DOHH2 (cell line): Measurements from ENCODE around the gene ARL11.
"Not testable (repeated sequence)": the region's sequence is repeated elsewhere in the genome, so short reads cannot be mapped to it uniquely, and the experiment has no call there.

Source experiments
- H3F3A ChIP-seq: fragments of 200-600 bp; sonication (generic), shearing (Covaris generic); 2 replicates; pipeline ENCODE4 v1.6.0; 2016; ENCODE audit warnings: antibody characterized with exemption, mild to moderate bottlenecking; ENCODE audit not compliant: control insufficient read depth, insufficient read depth
- H3K27ac ChIP-seq: fragments of 200-600 bp; sonication (generic); 2 replicates; pipeline ENCODE4 v1.5.1; 2014; ENCODE audit warnings: low read depth, mild to moderate bottlenecking, low read length, moderate library complexity
- H3K27me3 ChIP-seq: fragments of 200-600 bp; sonication (generic); 2 replicates; pipeline ENCODE4 v1.6.1; 2014; ENCODE audit warnings: mild to moderate bottlenecking, low read length, mixed read lengths; ENCODE audit not compliant: control insufficient read depth
- H3K36me3 ChIP-seq: fragments of 200-600 bp; sonication (generic); 2 replicates; pipeline ENCODE4 v1.6.1; 2014; ENCODE audit warnings: mild to moderate bottlenecking, low read length, moderate library complexity, mixed read lengths; ENCODE audit not compliant: control insufficient read depth
- H3K4me1 ChIP-seq: fragments of 200-600 bp; sonication (generic); 2 replicates; pipeline ENCODE4 v1.6.1; 2014; ENCODE audit warnings: mild to moderate bottlenecking, low read length, mixed read lengths; ENCODE audit not compliant: control insufficient read depth
- H3K4me2 ChIP-seq: fragments of 200-600 bp; sonication (generic); 2 replicates; pipeline ENCODE4 v1.6.0; 2014; ENCODE audit warnings: mild to moderate bottlenecking, low read length, moderate library complexity
- H3K4me3 ChIP-seq: fragments of 200-600 bp; sonication (generic); 2 replicates; pipeline ENCODE4 v1.5.1; 2014; ENCODE audit warnings: mild to moderate bottlenecking, low read length, mixed read lengths
- H3K79me2 ChIP-seq: fragments of 200-600 bp; sonication (generic); 2 replicates; pipeline ENCODE4 v1.6.1; 2014; ENCODE audit warnings: mild to moderate bottlenecking, low read length, mixed read lengths; ENCODE audit not compliant: control insufficient read depth
- H3K9me2 ChIP-seq: fragments of 200-600 bp; sonication (generic); replicated peaks from 2 replicates; pipeline ENCODE4 v1.6.1; 2014; ENCODE audit warnings: mild to moderate bottlenecking, low read length, mixed read lengths; ENCODE audit not compliant: control insufficient read depth
- H3K9me3 ChIP-seq: fragments of 200-600 bp; sonication (generic); 2 replicates; pipeline ENCODE4 v1.6.1; 2014; ENCODE audit warnings: antibody characterized with exemption, low read length, mixed read lengths; ENCODE audit not compliant: control insufficient read depth, insufficient read depth
- H4K20me1 ChIP-seq: fragments of 200-600 bp; sonication (generic); 2 replicates; pipeline ENCODE4 v1.6.0; 2014; ENCODE audit warnings: low read depth, mild to moderate bottlenecking, antibody characterized with exemption, low read length, moderate library complexity; ENCODE audit not compliant: control insufficient read depth, insufficient read depth
- EZH2phosphoT487 ChIP-seq: fragments of 200-600 bp; sonication (generic); IDR thresholded peaks from 2 replicates; pipeline ENCODE4 v1.6.1; 2017; ENCODE audit warnings: borderline replicate concordance, mild to moderate bottlenecking, antibody characterized with exemption, low read length, moderate library complexity, mixed read lengths
- TF ChIP-seq, protein P1 (sequence below): fragments of 200-600 bp; sonication (generic); IDR thresholded peaks from one replicate; pipeline ENCODE4 v1.5.1; 2014; ENCODE audit warnings: antibody characterized with exemption, mild to moderate bottlenecking, low read depth, low read length; ENCODE audit not compliant: poor library complexity, severe bottlenecking

The ARL11 gene

DNA sequence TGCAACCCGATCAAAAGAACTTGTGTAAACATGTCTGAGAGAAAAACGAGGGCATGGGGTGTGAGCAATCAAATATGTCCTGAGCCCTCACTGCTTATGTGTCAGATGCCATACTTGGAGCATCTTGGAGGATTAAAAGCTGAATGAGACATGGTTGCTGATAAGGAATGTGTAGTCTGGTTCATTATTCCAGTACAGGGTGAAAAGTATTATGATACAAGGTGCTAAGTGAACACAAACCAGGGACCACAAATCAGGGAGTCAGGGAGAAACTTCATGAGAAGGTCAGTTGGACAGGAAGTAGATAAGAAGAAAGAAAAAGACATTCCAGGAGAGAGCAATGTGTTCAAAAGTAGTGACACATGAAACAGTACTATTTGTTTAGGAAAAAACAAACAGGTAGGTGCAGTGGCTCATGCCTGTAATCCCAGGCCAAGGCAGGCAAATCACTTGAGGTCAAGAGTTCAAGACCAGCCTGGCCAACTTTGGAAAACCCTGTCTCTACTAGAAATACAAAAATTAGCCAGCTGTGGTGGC is 40.9 kb upstream of the ARL11 start:
- Histone ChIP-seq H3K36me3 (peaks cover 7% of the 10 kb centered on the region), H3K27me3 (no peaks in the 10 kb centered on the region), H3K4me1 (peaks cover 24% of the 10 kb centered on the region), H4K20me1 (no peaks in the 10 kb centered on the region), H3K9me2 (no peaks in the 10 kb centered on the region), H3K27ac (no peak overlapping the region), H3K4me3 (no peak overlapping the region), H3K79me2 (peaks cover 29% of the 10 kb centered on the region), H3K9me3 (no peaks in the 10 kb centered on the region), H3F3A (peaks cover 8% of the 10 kb centered on the region), H3K4me2 (no peak overlapping the region)
- TF ChIP-seq, protein P1, sequence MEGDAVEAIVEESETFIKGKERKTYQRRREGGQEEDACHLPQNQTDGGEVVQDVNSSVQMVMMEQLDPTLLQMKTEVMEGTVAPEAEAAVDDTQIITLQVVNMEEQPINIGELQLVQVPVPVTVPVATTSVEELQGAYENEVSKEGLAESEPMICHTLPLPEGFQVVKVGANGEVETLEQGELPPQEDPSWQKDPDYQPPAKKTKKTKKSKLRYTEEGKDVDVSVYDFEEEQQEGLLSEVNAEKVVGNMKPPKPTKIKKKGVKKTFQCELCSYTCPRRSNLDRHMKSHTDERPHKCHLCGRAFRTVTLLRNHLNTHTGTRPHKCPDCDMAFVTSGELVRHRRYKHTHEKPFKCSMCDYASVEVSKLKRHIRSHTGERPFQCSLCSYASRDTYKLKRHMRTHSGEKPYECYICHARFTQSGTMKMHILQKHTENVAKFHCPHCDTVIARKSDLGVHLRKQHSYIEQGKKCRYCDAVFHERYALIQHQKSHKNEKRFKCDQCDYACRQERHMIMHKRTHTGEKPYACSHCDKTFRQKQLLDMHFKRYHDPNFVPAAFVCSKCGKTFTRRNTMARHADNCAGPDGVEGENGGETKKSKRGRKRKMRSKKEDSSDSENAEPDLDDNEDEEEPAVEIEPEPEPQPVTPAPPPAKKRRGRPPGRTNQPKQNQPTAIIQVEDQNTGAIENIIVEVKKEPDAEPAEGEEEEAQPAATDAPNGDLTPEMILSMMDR, result no peak
- no peak for TF ChIP-seq EZH2phosphoT487

DNA sequence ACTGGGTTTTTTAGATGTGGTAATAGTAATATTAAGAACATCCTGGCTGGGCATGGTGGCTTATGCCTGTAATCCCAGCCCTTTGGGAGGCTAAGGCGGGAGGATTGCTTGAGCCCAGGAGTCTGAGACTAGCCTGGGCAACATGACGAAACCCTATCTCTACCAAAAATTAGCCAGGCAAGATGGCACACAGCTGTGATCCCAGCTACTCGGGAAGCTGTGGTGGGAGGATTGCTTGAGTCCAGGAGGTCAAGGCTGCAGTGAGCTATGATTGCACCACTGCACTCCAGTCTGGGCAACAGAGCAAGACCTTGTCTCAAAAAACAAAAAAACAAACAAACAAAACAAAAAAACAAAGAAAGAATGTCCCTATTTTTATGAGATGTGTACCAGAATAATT is 37.6 kb upstream of the ARL11 start:
- not testable (repeated sequence) for H4K20me1 ChIP-seq, H3K4me3 ChIP-seq, H3K9me2 ChIP-seq, H3K27ac ChIP-seq, H3K27me3 ChIP-seq, H3K9me3 ChIP-seq, H3K79me2 ChIP-seq, H3K4me2 ChIP-seq, H3K36me3 ChIP-seq, H3F3A ChIP-seq
- H3K4me1 ChIP-seq, result peaks cover 13% of the 10 kb centered on the region

DNA sequence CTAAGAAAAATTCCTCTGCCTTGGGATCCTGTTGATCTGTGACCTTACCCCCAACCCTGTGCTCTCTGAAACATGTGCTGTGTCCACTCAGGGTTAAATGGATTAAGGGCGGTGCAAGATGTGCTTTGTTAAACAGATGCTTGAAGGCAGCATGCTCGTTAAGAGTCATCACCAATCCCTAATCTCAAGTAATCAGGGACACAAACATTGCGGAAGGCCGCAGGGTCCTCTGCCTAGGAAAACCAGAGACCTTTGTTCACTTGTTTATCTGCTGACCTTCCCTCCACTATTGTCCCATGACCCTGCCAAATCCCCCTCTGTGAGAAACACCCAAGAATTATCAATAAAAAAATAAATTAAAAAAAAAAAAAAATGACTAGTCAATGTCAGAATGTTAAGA is 34.4 kb upstream of the ARL11 start:
- not testable (repeated sequence) for H3K4me1 ChIP-seq, H4K20me1 ChIP-seq, H3K36me3 ChIP-seq, H3F3A ChIP-seq, H3K27ac ChIP-seq, H3K4me3 ChIP-seq, H3K9me3 ChIP-seq, H3K27me3 ChIP-seq, H3K79me2 ChIP-seq, H3K4me2 ChIP-seq, H3K9me2 ChIP-seq

DNA sequence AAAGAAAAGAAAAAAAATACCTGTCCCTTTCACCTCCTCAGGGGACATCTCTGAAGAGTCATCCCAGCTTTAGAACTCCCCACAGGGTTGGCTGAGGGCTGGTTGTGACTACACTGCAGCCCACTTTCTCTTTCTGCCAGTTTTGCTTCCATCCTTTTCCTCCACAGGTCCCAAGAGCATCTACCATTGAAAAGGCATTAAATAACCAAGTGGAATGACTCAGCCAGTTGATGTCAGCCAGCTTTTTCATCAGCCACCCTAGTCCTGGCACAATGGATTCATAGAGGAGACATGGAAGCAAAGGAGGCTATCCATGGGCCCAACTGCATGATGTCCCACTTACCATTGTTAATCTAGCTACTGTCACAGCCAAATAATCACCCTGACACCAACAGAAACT is 33.7 kb upstream of the ARL11 start:
- H3F3A ChIP-seq, result no peaks in the 10 kb centered on the region
- H3K36me3 ChIP-seq, result no peaks in the 10 kb centered on the region
- no peak overlapping the region for H3K27ac ChIP-seq
- H3K4me1 ChIP-seq, result no peaks in the 10 kb centered on the region
- TF ChIP-seq, protein P1, result no peak
- H3K9me2 ChIP-seq, result no peaks in the 10 kb centered on the region
- H3K79me2 ChIP-seq, result no peaks in the 10 kb centered on the region
- no peaks in the 10 kb centered on the region for H3K9me3 ChIP-seq
- no peaks in the 10 kb centered on the region for H3K27me3 ChIP-seq
- no peak overlapping the region for H3K4me2 ChIP-seq
- H3K4me3 ChIP-seq, result no peak overlapping the region
- H4K20me1 ChIP-seq, result no peaks in the 10 kb centered on the region
